ENCODE measurements around the gene FAM227B.
"Not testable (repeated sequence)": the region's sequence is repeated elsewhere in the genome, so short reads cannot be mapped to it uniquely, and the experiment has no call there.

FAM227B gene

DNA sequence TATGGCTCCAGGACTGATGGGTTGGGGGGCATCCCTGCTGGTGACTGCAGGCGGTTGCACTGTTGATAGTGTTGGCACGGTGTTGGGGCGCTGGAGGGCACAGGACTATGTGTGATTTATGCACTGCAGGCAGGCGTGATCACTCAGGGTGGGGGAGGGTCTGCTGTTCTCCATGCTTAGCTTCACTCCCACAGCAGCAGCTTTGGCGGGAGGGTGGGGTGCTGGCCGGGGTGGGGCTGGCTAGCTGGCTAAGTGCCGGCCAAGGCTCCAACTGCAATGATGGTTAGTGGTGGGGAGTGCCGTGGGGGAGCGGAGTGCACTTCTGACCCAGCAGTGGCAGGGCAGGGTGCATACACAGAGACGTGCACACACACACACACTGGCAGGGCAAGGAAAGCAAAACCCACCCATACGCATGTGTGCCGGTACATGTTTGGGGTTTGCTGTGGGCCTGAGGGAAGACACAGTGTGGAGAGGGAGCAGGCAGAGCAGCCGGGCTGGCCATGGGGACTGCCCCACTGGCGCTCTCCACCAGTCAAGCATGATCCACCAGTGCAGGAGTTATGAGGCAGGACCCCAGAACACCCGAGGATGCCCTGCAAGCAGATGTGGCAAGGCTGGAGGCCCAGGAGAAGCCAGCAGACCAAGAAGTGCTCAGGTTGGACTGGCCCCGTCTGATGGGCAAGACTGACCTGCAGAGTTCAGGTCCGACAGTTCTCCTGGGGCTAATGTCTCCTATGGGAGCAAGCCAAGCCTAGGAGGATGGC, 214.1 kb downstream of the FAM227B start:
- TF ChIP-seq, protein P1, sequence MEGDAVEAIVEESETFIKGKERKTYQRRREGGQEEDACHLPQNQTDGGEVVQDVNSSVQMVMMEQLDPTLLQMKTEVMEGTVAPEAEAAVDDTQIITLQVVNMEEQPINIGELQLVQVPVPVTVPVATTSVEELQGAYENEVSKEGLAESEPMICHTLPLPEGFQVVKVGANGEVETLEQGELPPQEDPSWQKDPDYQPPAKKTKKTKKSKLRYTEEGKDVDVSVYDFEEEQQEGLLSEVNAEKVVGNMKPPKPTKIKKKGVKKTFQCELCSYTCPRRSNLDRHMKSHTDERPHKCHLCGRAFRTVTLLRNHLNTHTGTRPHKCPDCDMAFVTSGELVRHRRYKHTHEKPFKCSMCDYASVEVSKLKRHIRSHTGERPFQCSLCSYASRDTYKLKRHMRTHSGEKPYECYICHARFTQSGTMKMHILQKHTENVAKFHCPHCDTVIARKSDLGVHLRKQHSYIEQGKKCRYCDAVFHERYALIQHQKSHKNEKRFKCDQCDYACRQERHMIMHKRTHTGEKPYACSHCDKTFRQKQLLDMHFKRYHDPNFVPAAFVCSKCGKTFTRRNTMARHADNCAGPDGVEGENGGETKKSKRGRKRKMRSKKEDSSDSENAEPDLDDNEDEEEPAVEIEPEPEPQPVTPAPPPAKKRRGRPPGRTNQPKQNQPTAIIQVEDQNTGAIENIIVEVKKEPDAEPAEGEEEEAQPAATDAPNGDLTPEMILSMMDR (IDR thresholded peaks at IDR 0.05; ENCODE audit: borderline replicate concordance, control extremely low read depth, extremely low read depth, insufficient read depth, missing control alignments), result no peak

DNA sequence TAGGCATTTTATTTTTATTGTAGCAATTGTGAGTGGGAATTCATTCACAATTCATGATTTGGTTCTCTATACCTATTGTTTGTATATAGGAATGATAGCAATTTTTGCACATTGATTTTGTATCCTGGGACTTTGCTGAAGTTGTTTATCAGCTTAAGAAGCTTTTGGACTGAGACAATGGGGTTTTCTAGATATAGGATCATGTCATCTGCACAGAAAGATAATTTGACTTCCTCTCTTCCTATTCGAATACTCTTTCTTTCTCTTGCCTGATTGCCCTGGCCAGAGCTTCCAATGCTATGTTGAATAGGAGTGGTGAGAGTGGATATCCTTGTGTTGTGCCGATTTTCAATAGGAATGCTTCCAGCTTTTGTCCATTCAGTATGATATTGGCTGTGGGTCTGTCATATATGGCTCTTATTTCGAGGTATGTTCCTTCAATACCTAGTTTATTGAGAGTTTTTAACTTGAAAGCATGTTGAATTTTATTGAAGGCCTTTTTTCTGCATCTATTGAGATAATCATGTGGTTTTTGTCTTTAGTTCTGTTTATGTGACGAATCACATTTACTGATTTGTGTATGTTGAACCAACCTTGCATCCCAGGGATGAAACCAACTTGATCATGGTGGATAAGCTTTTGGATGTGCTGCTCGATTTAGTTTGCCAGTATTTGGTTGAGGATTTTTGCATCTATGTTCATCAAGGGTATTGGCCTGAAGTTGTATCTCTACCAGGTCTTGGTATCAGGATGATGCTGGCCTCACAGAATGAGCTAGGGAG, 217.9 kb downstream of the FAM227B start:
- DNase-seq (ENCODE audit: low spot score); in situ Hi-C loops (cut with MboI; ENCODE audit: low sequenced_read_pairs, unreplicated experiment): not testable (repeated sequence)

More for the DNA sequence above, 214.1 kb downstream of the FAM227B start:
- no peak for DNase-seq (ENCODE audit: low spot score)
- in situ Hi-C loops (cut with MboI; ENCODE audit: low sequenced_read_pairs, unreplicated experiment), result no loop called here

DNA sequence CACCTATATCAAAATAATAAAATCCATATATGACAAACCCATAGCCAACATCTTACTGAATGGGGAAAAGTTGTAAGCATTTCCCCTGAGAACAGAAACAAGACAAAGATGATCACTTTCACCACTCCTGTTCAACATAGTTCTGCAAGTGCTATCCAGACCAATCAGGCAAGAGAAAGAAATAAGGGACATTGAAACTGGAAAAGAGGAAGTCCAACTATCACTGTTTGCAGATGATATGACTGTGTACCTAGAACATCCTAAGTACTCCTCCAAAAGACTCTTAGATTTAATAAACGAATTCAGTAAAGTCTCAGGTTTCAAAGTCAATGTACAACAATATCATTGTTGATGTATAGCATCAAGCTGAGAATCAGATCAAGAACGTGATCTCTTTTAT, 233.1 kb downstream of the FAM227B start:
- in situ Hi-C loops (cut with MboI; ENCODE audit: low sequenced_read_pairs, unreplicated experiment), result no loop called here
- TF ChIP-seq, protein P1 (IDR thresholded peaks at IDR 0.05; ENCODE audit: borderline replicate concordance, control extremely low read depth, extremely low read depth, insufficient read depth, missing control alignments), result no peak
- no peak for DNase-seq (ENCODE audit: low spot score)

DNA sequence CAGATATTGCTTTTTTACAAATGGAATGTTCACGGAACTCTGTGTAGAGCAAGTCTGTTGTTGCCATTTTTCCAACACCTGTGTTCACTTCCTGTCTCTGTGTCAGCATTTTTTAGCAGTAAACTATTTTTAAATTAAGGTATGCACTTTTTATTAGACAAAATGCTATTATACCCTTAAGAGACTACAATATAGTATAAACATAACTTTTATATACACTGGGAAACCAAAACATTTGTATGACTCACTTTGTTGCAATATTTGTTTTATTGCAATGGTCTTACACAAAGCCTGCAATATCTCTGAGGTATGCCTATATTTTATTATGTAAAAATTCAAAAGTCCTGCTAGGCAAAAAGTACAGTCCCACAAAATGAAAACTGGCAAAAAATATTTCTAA, 237.4 kb downstream of the FAM227B start:
- in situ Hi-C loops (cut with MboI; ENCODE audit: low sequenced_read_pairs, unreplicated experiment), result no loop called here
- TF ChIP-seq, protein P1 (IDR thresholded peaks at IDR 0.05; ENCODE audit: borderline replicate concordance, control extremely low read depth, extremely low read depth, insufficient read depth, missing control alignments), result no peak
- DNase-seq (ENCODE audit: low spot score), result no peak

DNA sequence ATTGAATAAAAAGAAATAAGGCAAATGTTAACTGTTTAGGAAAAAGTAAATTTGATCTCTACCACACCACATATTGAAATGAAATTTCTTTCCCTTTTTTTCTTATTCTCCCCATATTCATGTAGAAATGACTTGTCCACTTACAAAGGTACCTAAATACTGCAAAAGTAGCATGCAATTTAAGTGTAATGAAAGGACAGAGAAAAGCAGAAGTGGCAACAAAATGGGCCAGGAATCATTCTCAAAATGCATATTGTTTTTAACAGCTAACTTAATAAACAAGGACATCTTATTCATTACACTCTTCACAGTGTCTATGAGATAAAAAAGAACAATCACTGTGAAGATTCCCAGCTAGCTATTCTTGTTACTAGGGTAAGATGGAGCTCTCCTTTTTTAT, 238.2 kb downstream of the FAM227B start:
- TF ChIP-seq, protein P1 (IDR thresholded peaks at IDR 0.05; ENCODE audit: borderline replicate concordance, control extremely low read depth, extremely low read depth, insufficient read depth, missing control alignments), result no peak
- in situ Hi-C loops (cut with MboI; ENCODE audit: low sequenced_read_pairs, unreplicated experiment), result no loop called here
- no peak for DNase-seq (ENCODE audit: low spot score)

DNA sequence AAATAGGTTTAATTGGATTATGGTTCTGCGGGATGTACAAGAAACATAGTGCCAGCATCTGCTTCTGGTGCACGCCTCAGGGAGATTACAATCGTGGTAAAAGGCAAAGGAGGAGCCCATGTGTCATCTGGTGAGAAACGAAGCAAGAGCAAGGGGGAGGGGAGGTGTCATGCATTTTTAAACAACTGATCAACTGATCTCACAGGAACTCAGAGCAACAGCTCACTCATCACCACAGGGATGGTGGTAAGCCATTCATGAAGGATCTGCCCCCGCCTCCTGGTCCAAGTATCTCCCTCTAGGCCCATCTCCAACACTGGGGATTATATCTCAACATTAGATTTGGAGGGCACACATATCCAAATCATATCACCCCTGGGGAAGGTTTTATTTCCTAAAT, 239.7 kb downstream of the FAM227B start:
- no peak for DNase-seq (ENCODE audit: low spot score)
- TF ChIP-seq, protein P1 (IDR thresholded peaks at IDR 0.05; ENCODE audit: borderline replicate concordance, control extremely low read depth, extremely low read depth, insufficient read depth, missing control alignments), result no peak
- in situ Hi-C loops (cut with MboI; ENCODE audit: low sequenced_read_pairs, unreplicated experiment), result no loop called here

DNA sequence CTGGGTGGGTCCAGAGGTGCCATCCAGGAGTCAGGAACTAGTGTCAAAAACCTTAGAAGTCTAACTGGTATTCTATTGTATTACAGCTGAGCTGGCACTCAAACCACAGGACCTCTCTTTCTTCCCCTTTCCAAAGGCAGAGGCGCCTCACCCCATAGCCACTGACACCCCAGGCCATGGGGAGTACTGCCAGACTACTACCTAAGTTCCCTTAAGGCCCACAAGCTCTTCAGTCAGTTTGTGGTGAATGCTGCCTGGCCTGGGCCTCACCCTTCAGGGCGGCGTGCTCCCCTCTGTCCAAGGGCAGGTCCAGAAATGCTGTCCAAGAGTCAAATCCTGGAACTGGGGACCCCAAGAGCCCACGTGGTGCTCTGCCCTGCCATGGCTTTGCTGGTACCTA, 240.6 kb downstream of the FAM227B start:
- TF ChIP-seq, protein P1 (IDR thresholded peaks at IDR 0.05; ENCODE audit: borderline replicate concordance, control extremely low read depth, extremely low read depth, insufficient read depth, missing control alignments), result no peak
- in situ Hi-C loops (cut with MboI; ENCODE audit: low sequenced_read_pairs, unreplicated experiment), result no loop called here
- DNase-seq (ENCODE audit: low spot score), result no peak
